Activated effector memory CD4-positive, alpha-beta T cell treated with anti-CD3 and anti-CD28 coated beads, Interleukin-2, amount 50 U/mL, for 16 hours (primary cell): ENCODE measurements around the gene ZBTB48.

Source experiments
- DNase-seq: peaks from one replicate; pipeline ENCODE4 v3.0.0-alpha.2; 2020

ZBTB48 gene

GRCh38 chr1:6592865-6593593 is 13.2 kb downstream of the ZBTB48 start:
- peak; percentile 59 for DNase-seq

GRCh38 chr1:6593810-6594209 is 14.0 kb downstream of the ZBTB48 start:
- no peak for DNase-seq

- DNase-seq, result no peak
Measured at GRCh38 chr1:6594977-6595740, 15.4 kb downstream of the ZBTB48 start.

GRCh38 chr1:6596351-6596750 is 16.6 kb downstream of the ZBTB48 start:
- DNase-seq, result no peak

GRCh38 chr1:6596886-6597776 is 17.3 kb downstream of the ZBTB48 start:
- peak; percentile 61 for DNase-seq

- DNase-seq, result no peak
Measured at GRCh38 chr1:6597777-6598131, 18.0 kb downstream of the ZBTB48 start.

- DNase-seq, result peak; percentile 86
Measured at GRCh38 chr1:6599141-6599975, 19.6 kb downstream of the ZBTB48 start.

- DNase-seq, result peak; percentile 66
Measured at GRCh38 chr1:6599991-6600390, 20.2 kb downstream of the ZBTB48 start.

- no peak for DNase-seq
Measured at GRCh38 chr1:6600410-6601048, 20.7 kb downstream of the ZBTB48 start.

- peak; percentile 93 for DNase-seq
Measured at GRCh38 chr1:6601049-6601922, 21.5 kb downstream of the ZBTB48 start.

- DNase-seq, result peak; percentile 75
Measured at GRCh38 chr1:6601923-6602668, 22.3 kb downstream of the ZBTB48 start.

- DNase-seq, result peak; percentile 96
Measured at GRCh38 chr1:6602669-6603237, 23.0 kb downstream of the ZBTB48 start, which contains the start of gene KLHL21. Gene KLHL21 (minus strand): TSS chr1:6602869. CDS start chr1:6602817, 52 bp downstream.

- peak; percentile 83 for DNase-seq
Measured at GRCh38 chr1:6603238-6603914, 23.6 kb downstream of the ZBTB48 start.

- DNase-seq, result peak; percentile 72
Measured at GRCh38 chr1:6603915-6604558, 24.2 kb downstream of the ZBTB48 start.

GRCh38 chr1:6612641-6613360 is 33.0 kb downstream of the ZBTB48 start:
- no peak for DNase-seq

GRCh38 chr1:6613361-6614018 is 33.7 kb downstream of the ZBTB48 start, which contains the start of gene PHF13:
Gene PHF13 (plus strand): TSS chr1:6613731. CDS start chr1:6614067, 336 bp downstream.
- DNase-seq, result peak; percentile 100
